Spleen (tissue), 11 donors: ENCODE data around the gene GXYLT2. TPM values are rescaled to one million over a fixed set of nuclear protein-coding genes. Genes with fewer than 3 reads are reported as not detected.

Experiments
- DNase-seq: peaks from one replicate; pipeline ENCODE4 v3.0.0-alpha.2; 2020
- H3K27ac ChIP-seq, 8 donors: fragments of 200-600 bp; sonication (generic) in 7 of 8; 1 replicate in 4 of 8; 2 replicates in 4 of 8; pipeline versions ENCODE4 v1.5.0 to v1.8.0; 2016 to 2021; ENCODE audit warnings: inconsistent platforms in 4 of 8, mild to moderate bottlenecking in 4 of 8, moderate library complexity in 1 of 8
- H3K27me3 ChIP-seq, 7 donors: fragments of 200-600 bp; sonication (generic) in 6 of 7; replicated peaks in 1 of 7; 1 replicate in 4 of 7; 2 replicates in 3 of 7; pipeline versions ENCODE4 v1.5.0 to v1.8.0; 2016 to 2021; ENCODE audit warnings: inconsistent platforms in 3 of 7, mild to moderate bottlenecking in 1 of 7
- H3K36me3 ChIP-seq, 6 donors: fragments of 200-600 bp; sonication (generic) in 5 of 6; 1 replicate in 4 of 6; 2 replicates in 2 of 6; pipeline versions ENCODE4 v1.5.0 to v1.8.0; 2016 to 2021; ENCODE audit warnings: inconsistent platforms in 2 of 6
- H3K4me1 ChIP-seq, 6 donors: fragments of 200-600 bp; sonication (generic) in 5 of 6; 1 replicate in 3 of 6; 2 replicates in 3 of 6; pipeline versions ENCODE4 v1.5.0 to v1.8.0; 2016 to 2021; ENCODE audit warnings: inconsistent platforms in 3 of 6
- H3K4me3 ChIP-seq, 8 donors: fragments of 200-600 bp; sonication (generic) in 7 of 8; 1 replicate in 4 of 8; 2 replicates in 4 of 8; pipeline versions ENCODE4 v1.5.0 to v1.8.0; 2016 to 2021; ENCODE audit warnings: inconsistent platforms in 4 of 8, mild to moderate bottlenecking in 4 of 8, moderate library complexity in 2 of 8
- H3K9me3 ChIP-seq, 8 donors: fragments of 200-600 bp; sonication (generic) in 7 of 8; 1 replicate in 4 of 8; 2 replicates in 4 of 8; pipeline versions ENCODE4 v1.5.0 to v1.8.0; 2016 to 2021; ENCODE audit warnings: inconsistent platforms in 4 of 8
- POLR2A ChIP-seq, 3 donors: fragments of 450-650 bp; IDR thresholded peaks; one replicate each; pipeline ENCODE4 v1.5.1; 2017; ENCODE audit warnings: antibody characterized with exemption in 3 of 3, mild to moderate bottlenecking in 1 of 3
- POLR2AphosphoS5 ChIP-seq, 3 donors: sonication (generic); formaldehyde crosslinking; IDR thresholded peaks; one replicate each; pipeline ENCODE4 v1.5.1; 2017; ENCODE audit warnings: antibody characterized with exemption in 3 of 3
- WGBS, 5 donors: extraction: QIAGEN DNeasy Blood & Tissue Kit in 3 of 5; methylation state at CpG; one replicate each; pipeline versions ENCODE4 v1.1.5 to v1.1.7; 2013 to 2018; 5-methylcytosine and 5-hydroxymethylcytosine counted together
- intact Hi-C: fragments of 100-400 bp; cut with DNase I; formaldehyde crosslinking; loops from one replicate; pipeline ENCODE4 v1.15.0; 2023; ENCODE audit warnings: low total_unique reads
- polyA plus RNA-seq, 3 donors: library from polyadenylated mRNA; stranded (reverse); fragments of 200-250 nt; gene quantifications; one replicate each; pipeline ENCODE4 v1.2.1, GENCODE V29; 2013
- total RNA-seq, 7 donors: library from RNA; depleted of rRNA in 3 of 7; stranded (reverse); fragments of >200 nt in 3 of 7; fragmentation: NEBNext Ultra II Directional in 4 of 7; extraction: Animal tissue kit (Norgen Biotek cat#: 25700) in 4 of 7; gene quantifications; one replicate each; pipeline versions ENCODE4 v1.1.0 to v1.2.1, GENCODE V29; 2016 to 2021
- TF ChIP-seq, protein P1 (sequence below), 11 experiments: fragments of 200-600 bp in 7 of 11; fragments of 450-650 bp in 4 of 11; sonication (generic) in 4 of 11; IDR thresholded peaks in 8 of 11; conservative IDR thresholded peaks in 3 of 11; 1 replicate in 7 of 11; 2 replicates in 4 of 11; pipeline versions ENCODE4 v1.4.0 to v1.8.0; 2016 to 2021; ENCODE audit warnings: antibody characterized with exemption in 11 of 11, inconsistent platforms in 4 of 11, mild to moderate bottlenecking in 1 of 11
- donor health status: healthy with polysubstance abuse.
- donor health status: DM: no; HTN: no; CAD: no; lungs with moderate emphysema.
- donor health status: DM: no; HTN: no; CAD: no.
- donor health status: Bipolar disorder and iron deficiency.
- donor health status: healthy.
- donor health status: DM: no; HTN: no; CAD: no.
- donor health status: DM: yes; HTN: yes; CAD: no.

The GXYLT2 gene
- total and polyA plus RNA-seq, 10 donors: 0.26 to 4.6 (median 1.1) TPM

- intact Hi-C loops: no loop called here
- WGBS, 5 donors: 92 to 96% (median 94%) methylated on average over 10 of the region's 10 CpGs
- TF ChIP-seq POLR2A (IDR thresholded peaks at IDR 0.05) (no peak), POLR2AphosphoS5 (IDR thresholded peaks at IDR 0.05) (no peak)
- TF ChIP-seq, protein P1, sequence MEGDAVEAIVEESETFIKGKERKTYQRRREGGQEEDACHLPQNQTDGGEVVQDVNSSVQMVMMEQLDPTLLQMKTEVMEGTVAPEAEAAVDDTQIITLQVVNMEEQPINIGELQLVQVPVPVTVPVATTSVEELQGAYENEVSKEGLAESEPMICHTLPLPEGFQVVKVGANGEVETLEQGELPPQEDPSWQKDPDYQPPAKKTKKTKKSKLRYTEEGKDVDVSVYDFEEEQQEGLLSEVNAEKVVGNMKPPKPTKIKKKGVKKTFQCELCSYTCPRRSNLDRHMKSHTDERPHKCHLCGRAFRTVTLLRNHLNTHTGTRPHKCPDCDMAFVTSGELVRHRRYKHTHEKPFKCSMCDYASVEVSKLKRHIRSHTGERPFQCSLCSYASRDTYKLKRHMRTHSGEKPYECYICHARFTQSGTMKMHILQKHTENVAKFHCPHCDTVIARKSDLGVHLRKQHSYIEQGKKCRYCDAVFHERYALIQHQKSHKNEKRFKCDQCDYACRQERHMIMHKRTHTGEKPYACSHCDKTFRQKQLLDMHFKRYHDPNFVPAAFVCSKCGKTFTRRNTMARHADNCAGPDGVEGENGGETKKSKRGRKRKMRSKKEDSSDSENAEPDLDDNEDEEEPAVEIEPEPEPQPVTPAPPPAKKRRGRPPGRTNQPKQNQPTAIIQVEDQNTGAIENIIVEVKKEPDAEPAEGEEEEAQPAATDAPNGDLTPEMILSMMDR (IDR thresholded peaks at IDR 0.05 in 8 of 11, conservative IDR thresholded peaks at IDR 0.05 in 3 of 11): no peak
- no peaks in the 10 kb centered on the region for H3K27me3 ChIP-seq
- H3K4me1 ChIP-seq: peaks cover 7 to 60% (median 42%) of the 10 kb centered on the region in 6 donors
- H3K4me3 ChIP-seq: no peak overlapping the region
- H3K27ac ChIP-seq: no peak overlapping the region
- H3K9me3 ChIP-seq: no peaks in the 10 kb centered on the region
- H3K36me3 ChIP-seq: peaks cover 0 to 19% (median 12%) of the 10 kb centered on the region in 6 donors
- no peak for DNase-seq
Observed at GRCh38 chr3:72846166-72846565, 41.7 kb upstream of the GXYLT2 start.

DNA sequence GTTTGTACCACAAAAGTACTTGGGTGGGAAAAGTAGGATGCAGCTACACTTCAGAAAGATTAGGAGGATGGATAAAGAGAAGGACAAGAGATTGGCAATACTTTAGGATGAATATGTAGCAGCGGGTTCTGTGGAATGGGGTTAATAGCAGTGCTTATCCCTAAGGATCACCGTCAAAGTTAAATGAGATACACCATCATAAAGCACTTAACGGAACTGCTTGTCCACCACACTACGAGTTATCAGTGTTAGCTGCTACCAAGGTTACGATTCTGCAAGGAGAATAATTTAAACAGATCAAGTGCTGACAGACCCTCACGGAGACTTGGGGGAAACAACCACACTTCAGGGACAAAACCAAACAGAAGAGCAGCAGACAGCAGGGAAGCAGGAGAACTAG, 40.6 kb upstream of the GXYLT2 start:
- H3K4me3 ChIP-seq: peak overlapping the region; percentile 75 to 96 (median 88)
- TF ChIP-seq POLR2AphosphoS5 (IDR thresholded peaks at IDR 0.05): no peak
- TF ChIP-seq, protein P1 (IDR thresholded peaks at IDR 0.05 in 8 of 11, conservative IDR thresholded peaks at IDR 0.05 in 3 of 11): no peak
- TF ChIP-seq POLR2A (IDR thresholded peaks at IDR 0.05): no peak
- H3K27me3 ChIP-seq: no peaks in the 10 kb centered on the region
- peak overlapping the region; percentile 69 to 87 (median 81) for H3K27ac ChIP-seq
- H3K9me3 ChIP-seq: no peaks in the 10 kb centered on the region
- DNase-seq: no peak
- peaks cover 7 to 60% (median 42%) of the 10 kb centered on the region in 6 donors for H3K4me1 ChIP-seq
- H3K36me3 ChIP-seq: peaks cover 0 to 8% (median 3%) of the 10 kb centered on the region in 6 donors
- 10 to 19% (median 17%) methylated on average over 6 of the region's 6 CpGs for WGBS, 5 donors
- intact Hi-C loops: no loop called here

GRCh38 chr3:72847751-72848702, 39.8 kb upstream of the GXYLT2 start, which contains the start of gene SHQ1:
TSS of gene SHQ1 (minus strand) at chr3:72848445. CDS start at chr3:72848340, 105 bp downstream.
- Histone ChIP-seq H3K4me3 (peak within 1 kb of the TSS; percentile 75 to 96 (median 88)), H3K36me3 (peaks cover 0 to under 1% (median 0%) of the 10 kb centered on the region in 6 donors), H3K4me1 (peaks cover 7 to 60% (median 42%) of the 10 kb centered on the region in 6 donors), H3K9me3 (no peaks in the 10 kb centered on the region), H3K27ac (peak within 1 kb of the TSS; percentile 69 to 87 (median 81)), H3K27me3 (no peaks in the 10 kb centered on the region)
- peak; percentile 98 for DNase-seq
- 0 to 1% (median 1%) methylated on average over 63 to 86 of the region's 86 CpGs for WGBS, 5 donors
- intact Hi-C loops: no loop called here
- TF ChIP-seq POLR2A (IDR thresholded peaks at IDR 0.05) (peak in 1 of 3 donors; percentile 14), POLR2AphosphoS5 (IDR thresholded peaks at IDR 0.05) (peak; percentile 92 to 95 (median 94))
- TF ChIP-seq, protein P1 (IDR thresholded peaks at IDR 0.05 in 8 of 11, conservative IDR thresholded peaks at IDR 0.05 in 3 of 11): no peak

DNA sequence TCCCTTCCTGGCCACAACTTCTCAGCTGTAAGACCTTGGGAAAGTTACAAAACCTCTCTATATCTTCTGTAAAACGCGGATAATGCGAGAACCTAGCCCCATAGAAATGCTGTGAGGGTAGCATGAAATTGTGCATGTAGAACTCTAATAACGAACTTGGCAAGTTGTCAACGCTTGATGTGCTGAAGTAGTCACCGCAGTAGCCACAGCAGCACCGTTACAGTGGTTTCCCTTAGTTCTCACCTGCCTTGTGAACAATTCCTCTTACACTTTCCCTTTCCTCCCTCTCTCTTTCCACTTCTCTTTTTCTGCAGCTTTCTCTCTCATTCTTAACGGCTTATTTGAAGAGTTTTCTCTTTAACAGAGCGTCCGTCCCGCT, 39.2 kb upstream of the GXYLT2 start:
- H3K27ac ChIP-seq: peak overlapping the region in 5 of 8 donors; percentile 6 to 87 (median 81)
- intact Hi-C loops: no loop called here
- no peaks in the 10 kb centered on the region for H3K36me3 ChIP-seq
- H3K4me1 ChIP-seq: peaks cover 7 to 60% (median 42%) of the 10 kb centered on the region in 6 donors
- no peak for DNase-seq
- H3K4me3 ChIP-seq: peak overlapping the region; percentile 75 to 96 (median 88)
- WGBS, 5 donors: 0 to 2% (median 1%) methylated on average over 11 of the region's 11 CpGs
- TF ChIP-seq POLR2AphosphoS5 (IDR thresholded peaks at IDR 0.05) (no peak), POLR2A (IDR thresholded peaks at IDR 0.05) (no peak)
- TF ChIP-seq, protein P1 (IDR thresholded peaks at IDR 0.05 in 8 of 11, conservative IDR thresholded peaks at IDR 0.05 in 3 of 11): no peak
- H3K9me3 ChIP-seq: no peaks in the 10 kb centered on the region
- peaks cover 0 to 2% (median 0%) of the 10 kb centered on the region in 7 donors for H3K27me3 ChIP-seq
